CD4-positive, alpha-beta T cell treated with Interleukin-15 for 4 hours (primary cell): Measurements from ENCODE around the gene PRPF38A.

Experiments used
- DNase-seq: peaks from one replicate; pipeline ENCODE4 v3.0.0-alpha.2; 2020; ENCODE audit warnings: low spot score

Gene PRPF38A

DNA sequence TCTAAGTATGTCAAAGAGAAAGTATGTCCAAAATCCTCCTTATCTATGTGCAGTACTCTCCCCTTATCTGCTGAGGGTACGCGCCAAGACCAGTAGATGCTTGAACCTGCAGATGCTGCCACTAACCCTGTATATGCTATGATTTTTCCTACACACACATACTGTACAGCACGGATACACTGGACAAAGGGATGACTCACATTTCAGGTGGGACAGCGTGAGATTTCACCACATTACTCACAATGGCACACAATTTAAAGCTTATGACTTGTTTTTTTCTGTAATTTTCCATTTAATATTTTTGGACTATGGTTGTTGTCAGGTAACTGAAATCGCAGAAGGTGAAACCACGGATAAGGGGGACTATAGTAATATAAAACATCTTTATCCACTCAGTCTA, 4.3 kb upstream of the PRPF38A start:
- DNase-seq, result no peak

DNA sequence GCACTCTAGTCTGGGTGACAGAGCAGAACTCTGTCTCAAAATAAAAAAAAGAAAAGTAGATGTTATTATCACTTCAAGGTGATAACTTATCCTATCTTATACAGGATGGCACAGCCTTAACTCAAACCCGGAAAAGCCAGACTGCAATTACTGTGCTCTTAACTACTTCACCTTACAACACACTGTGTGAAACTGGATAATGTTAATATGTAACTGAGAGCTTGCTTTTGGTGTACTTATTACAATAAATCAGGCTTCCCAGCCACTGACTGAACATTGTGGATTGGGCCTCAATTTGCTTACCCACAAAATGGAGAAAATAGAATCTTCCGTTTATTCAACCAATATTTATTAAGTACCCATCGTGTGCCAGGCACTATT, 1.6 kb upstream of the PRPF38A start:
- no peak for DNase-seq

DNA sequence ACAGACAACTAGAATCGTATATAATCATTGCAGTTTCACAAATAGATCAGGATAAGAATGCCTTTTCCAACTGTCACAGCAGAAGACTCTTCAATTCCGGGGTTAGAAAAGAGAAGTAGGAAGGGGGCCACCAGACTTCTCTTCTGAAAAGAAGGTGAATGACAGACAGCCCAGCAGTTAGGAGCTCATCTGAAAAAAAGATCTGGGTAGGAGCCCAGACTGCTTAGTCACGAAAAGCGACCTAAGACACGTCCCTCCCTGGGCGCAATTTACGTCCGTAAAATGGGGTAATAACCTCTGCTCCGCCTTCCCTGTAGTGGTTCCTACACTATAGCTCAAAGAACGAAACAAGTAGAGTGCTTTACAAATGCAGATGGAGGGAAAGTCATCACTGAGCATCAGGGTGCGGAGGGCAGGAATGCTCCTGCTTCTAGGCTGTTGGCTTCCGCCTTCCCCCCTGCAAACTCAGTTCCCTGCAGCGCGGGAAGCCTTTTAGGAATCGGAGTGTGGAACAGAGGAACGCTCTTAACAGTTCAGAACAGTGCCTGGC, 761 bp upstream of the PRPF38A start:
- DNase-seq, result peak; percentile 48

DNA sequence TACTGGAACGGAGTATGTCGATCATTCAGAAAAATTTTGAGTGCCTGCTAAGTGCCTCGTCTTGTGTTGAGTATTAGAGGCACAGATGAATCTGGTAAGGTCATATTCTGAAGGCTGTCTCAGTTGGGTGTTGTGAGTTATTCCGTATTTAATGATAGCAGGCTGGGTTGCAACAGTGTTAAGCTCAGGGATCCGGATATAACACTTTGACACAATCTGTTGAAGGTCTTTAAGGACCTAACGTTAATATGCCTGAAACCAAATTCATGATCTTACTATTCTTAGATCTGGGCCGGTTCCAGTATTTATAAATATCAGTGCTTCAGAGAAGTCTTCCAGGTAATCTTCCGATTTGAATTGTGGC, 555 bp downstream of the PRPF38A start:
- DNase-seq, result no peak

DNA sequence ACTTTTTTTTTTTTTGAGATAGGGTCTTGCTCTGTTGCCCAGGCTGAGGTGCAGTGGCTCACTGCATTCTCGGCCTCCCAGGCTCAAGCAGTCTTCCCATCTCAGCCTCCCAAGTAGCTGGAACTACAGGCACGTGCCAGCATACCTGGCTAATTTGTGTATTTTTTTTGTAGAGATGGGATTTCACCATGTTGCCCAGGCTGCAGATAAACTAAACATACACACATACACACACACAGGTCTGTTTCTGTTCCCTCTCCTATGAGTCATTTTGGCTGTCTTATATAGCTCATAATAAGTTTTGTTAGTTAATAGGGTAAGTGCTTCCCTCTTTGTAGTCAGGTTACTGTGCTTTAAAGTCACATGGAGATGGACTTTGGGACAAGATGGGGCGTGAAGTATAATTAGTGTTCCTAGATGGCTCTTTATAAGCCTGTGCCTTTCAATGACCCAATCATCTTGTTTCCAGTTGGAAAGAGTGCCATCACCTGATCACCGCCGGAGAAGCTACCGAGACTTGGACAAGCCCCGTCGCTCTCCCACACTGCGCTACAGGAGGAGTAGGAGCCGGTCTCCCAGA, 9.1 kb downstream of the PRPF38A start:
- no peak for DNase-seq

DNA sequence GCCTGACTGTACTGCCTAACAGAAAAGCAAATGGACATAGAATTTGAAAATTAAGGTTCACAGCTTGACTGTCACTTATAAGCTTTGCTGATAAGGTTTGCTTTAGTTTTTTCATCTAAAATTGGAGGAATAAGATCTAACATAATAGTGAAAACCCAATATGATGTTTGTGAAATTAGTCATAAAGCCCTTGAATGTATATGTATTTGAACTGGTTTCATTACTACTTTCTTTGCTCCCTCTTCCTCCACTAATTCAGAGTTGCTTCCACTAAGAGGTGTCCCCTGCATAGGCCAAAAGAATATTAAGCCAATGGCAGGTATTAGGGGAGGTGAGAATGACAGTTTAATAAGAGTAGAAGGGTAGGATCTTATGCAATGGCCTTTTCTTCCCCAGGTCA, 10.5 kb downstream of the PRPF38A start:
- DNase-seq, result no peak

DNA sequence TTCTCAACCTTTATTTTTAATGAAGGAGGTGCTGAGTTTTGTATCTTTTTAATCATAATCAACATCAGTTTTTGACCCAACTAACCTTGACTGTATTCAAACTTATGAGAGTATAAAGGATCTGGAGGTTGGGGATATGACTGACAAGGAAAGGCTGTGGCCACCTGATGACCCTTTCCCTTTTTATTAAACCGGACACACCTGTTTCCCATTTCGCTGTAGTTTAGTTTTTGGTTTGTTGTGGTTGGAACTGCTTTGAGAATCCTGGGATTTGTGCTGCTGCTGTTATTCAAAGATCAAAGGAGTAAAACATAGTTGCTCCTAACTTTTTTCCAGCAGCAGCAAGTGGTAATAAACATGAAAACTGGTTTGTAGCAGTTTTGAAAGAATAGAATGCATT, 12.4 kb downstream of the PRPF38A start:
- no peak for DNase-seq

DNA sequence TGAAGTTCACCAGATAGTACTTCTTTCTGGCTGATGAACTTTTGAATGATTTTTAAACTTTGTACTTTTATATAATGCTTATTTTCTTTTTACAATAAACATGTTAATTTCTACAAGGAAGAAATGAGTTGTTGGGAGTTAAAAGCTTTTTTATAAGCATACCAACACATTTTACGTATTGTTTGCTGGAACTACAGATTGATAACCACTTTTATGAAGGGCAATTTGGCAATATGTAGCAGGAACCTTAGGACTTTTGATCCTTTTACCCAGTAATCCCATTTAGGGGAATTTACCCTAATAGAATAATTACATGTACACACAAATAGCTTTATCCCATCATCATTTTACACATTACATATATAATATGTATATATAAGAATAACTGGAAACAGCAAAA, 16.3 kb downstream of the PRPF38A start:
- DNase-seq, result no peak

DNA sequence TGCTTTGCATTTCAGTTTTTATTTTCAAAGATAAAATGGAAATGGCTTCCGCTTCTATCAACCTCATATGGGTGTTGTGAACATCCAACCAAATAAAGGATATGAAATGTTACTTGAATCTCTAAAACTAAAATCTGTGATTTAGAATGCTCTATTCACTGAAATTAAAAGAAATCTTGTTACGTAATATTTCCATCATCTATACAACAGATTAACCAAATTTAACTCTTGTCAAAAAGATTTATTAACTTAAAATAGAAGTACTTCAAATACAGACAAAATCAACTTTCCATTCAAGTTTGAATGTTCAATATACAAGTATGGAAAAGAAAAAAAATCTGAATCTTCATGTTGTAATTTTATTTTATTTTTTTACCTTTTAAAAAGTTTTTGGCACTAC, 18.7 kb downstream of the PRPF38A start:
- no peak for DNase-seq

DNA sequence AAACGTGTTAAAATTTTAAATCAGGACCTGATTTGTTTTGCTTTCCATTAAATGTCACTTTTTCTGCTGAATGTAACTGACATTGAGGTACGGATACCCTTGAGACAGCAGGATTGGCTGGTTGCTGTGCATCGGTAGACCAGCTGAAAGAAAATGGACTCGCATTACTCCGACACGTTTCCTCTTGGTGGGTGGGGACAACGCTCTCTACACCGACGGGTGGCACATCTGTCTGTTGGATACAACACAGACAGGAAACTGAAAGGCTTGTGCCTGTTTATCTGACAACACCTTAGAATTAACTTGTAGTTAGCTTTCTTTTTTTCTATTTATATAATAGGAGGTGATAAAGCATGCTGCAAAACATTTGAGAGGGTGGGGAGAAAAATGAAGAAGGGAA, 19.4 kb downstream of the PRPF38A start:
- peak; percentile 86 for DNase-seq

DNA sequence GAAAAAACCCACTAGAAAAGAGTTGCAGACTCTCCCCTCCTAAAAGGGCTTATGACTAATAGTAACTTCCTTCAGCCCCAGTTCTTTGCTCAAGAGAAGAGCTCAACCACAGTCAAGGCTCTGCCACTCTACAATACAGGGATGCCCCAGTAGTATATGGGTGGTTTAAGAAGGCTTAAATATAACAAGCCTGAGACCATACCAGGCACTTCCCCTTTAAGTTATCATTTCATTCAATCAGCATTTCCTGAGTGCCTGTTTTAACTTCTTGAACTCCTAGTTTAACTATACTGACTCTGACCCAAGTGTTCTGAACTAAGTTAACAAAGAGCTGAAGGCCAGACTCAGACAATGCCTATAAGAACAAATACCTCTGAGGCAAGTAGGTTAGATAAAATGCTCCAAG, 19.8 kb downstream of the PRPF38A start:
- DNase-seq, result peak; percentile 79

DNA sequence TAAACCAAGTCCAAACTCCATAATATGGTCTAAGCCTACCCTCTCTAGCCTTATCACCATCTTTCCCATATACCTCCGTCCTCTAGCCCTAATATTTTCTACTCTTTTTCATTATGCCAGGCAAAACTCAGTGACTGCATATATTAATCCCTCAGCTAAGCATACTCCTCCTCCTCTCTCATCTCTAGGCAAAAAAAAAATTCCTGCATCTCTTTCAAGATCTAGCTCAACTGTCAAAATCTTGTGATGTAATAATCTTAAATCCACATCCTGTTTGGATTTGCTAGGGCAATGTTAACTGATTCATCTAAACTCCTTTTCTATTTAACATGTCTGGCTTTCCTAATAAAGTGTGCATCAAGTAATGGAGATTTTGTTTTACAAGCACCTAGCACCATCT, 20.4 kb downstream of the PRPF38A start:
- no peak for DNase-seq

DNA sequence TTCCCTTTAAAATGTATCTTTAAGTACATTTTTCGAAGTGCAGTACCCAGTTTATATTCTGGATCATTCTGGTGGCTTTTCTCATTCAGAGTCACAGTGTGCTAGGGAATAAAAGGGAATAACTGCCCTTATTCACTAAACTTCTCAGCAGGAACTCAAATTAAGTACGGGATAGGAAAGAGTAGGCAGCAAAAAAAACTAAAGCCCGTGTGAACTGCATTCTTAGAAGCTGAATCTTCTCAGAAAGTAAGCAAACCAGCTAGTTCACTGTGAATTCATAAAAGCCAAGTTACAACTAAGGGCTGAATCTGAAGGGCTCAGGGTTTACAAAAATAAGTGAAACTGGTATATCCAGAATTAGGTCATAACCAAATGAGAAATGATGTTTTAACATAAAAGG, 22.0 kb downstream of the PRPF38A start:
- DNase-seq, result no peak

DNA sequence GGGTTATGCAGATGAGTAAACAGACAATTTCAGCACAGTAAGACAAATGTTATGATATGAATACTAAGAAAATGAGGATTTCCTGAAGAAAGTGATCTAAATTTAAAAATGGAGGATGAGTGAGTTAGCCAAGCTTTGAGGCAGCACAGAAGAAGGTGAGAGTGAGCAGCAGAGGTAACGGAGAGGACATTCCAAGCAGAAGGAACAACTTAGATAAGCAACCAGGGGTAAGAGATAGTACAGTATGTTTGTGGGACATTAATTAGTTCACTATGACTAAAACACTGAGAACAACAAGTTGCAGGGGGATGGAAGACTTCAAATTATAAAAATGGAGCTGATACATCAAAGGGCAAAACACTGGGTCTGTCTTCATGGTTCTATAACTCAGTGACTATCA, 22.8 kb downstream of the PRPF38A start:
- no peak for DNase-seq

DNA sequence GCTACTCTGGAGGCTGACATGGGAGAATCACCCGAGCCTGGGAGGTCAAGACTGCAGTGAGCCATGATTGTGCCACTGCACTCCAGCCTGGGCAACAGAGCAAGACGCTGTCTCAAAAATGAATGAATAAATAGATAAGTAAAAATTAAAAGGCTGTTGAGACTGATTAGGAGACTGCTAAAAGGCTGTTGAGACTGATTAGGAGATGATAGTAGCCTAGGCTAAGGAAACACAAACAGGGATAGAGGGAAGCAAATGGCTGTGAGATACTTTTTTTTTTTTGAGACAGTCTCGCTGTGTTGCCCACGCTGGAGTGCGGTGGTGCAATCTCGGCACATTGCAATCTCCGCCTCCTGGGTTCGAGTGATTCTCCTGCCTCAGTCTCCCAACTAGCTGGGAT, 28.4 kb downstream of the PRPF38A start:
- no peak for DNase-seq

DNA sequence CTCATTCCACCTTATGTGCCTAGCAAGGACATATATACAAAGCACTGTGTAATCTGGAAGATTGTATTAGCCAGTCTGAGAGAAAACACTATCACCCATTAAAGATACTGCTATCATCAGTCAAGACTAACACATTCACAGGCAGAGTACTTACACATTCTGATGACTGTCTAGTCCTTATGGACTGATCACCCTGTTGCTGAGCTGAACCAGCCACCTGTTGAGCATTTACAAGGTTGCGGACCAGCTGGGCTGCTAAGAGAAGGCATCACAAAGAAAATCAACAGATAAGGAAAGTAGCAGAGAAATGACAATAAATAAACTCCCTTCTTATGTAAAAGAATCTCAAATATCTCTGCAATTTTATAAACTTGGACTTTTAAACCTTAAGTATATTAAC, 30.8 kb downstream of the PRPF38A start:
- DNase-seq, result no peak

DNA sequence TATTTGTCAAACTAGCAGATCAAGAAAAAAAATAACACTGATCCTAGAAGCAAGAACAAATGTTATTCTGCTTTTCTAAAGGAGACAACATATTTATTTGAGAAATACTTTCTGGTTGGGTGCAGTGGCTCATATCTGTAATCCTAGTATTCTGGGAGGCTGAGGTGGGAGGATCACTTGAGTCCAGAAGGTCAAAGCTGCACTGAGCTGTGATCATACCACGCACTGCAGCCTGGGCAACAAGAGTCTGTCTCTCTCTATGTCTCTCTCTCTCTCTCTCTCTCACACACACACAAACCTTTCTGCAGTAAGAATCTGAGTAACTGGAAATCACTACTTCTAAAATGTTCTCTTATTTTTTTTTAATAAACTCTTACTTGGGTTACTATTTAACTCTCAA, 31.2 kb downstream of the PRPF38A start:
- no peak for DNase-seq

DNA sequence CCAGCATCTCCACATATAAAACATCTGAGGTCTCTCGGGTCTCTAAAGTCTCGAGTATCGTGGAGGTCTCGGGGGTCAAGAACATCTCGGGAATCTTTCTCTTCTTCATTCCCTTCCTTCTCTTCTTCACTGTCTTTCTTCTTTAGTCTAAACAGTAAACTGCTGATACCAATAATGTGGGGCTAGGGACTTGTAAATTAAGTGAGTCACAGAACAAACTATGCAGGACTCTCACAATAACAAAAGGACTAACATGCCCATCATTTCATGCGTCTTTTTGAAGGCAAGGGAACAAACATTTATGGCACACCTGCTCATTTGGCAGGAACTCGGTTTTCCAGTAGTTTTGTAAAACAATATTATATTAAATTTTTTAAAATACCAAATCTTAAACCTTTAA, 32.4 kb downstream of the PRPF38A start:
- no peak for DNase-seq

DNA sequence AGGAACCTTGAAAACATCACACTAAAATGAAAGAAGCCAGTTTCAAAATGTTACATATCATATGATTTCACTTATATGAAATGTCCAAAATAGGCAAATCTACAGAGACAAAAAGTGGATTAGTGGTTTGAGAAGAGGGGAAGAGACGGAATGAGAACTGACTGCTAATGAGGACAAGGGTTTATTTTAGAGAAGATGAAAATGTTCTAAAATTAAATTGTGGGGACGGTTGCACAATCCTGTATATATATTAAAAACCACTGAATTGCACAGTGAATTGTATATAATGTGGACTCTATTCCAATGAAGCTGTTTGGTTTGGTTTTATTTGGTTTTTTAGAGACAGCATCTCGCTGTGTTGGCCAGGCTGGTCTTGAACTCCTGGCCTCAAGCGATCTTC, 35.6 kb downstream of the PRPF38A start:
- DNase-seq, result no peak

DNA sequence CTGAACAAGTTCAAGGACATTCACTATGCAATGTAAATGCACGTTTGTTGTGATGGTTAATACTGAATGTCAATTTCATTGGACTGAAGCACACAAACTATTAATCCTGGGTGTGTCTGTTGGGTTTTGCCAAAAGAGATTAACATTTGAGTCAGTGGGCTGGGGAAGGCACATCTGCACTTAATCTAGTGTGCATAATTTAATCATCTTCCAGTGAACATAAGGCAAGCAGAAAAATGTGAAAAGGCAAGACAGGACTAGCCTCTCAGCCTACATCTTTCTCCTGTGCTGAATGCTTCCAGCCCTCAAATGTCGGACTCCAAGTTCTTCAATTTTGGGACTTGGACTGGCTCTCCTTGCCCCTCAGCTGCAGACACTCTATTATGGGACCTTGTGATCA, 40.1 kb downstream of the PRPF38A start:
- no peak for DNase-seq

DNA sequence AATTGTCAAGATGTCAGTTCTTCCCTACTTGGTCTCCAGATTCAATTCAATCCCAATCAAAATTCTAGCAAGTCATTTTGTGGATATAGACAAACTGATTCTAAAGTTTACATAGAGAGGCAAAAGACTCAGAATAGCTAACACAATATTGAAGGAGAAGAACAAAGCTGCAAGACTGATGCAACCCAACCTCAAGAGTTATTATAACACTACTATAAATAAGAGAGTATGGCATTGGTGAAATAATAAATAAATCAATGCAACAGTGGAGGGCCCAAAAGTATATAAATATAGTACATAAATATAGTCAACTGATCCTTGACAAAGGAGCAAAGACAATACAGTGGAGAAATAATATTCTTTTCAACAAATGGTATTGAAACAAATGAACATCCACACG, 49.7 kb downstream of the PRPF38A start:
- no peak for DNase-seq

DNA sequence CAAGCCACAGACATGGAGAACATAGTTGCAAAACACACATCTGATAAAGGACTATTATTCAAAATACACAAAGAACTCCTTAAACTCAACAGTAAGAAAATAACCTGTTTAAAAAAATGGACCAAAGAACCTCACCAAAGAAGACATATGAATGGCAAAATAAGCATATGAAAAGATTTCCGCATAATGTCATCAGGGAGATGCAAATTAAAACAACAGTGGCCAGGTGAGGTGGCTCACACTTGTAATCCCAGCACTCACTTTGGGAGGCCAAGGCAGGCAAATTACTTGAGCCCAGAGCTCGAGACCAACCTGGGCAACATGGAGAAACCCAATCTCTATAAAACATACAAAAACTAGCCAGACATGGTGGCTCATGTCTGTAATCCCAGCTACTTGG, 50.4 kb downstream of the PRPF38A start:
- DNase-seq, result no peak

DNA sequence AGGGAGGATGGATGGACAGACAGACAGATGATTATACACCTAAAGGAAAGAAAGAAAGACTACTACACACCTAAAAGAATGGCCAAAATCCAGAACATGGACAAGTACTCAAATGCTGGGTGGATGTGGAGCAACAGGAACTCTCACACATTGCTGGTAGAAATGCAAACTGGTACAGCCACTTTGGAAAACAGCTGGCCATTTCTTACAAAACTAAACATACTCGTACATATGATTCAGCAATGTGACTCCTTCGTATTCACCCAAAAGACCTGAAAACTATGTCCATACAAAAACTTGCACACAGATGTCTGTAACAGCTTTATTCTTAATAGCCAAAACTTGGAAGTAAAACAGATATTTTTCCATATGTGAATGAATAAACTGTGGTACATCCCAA, 51.3 kb downstream of the PRPF38A start:
- DNase-seq, result no peak

DNA sequence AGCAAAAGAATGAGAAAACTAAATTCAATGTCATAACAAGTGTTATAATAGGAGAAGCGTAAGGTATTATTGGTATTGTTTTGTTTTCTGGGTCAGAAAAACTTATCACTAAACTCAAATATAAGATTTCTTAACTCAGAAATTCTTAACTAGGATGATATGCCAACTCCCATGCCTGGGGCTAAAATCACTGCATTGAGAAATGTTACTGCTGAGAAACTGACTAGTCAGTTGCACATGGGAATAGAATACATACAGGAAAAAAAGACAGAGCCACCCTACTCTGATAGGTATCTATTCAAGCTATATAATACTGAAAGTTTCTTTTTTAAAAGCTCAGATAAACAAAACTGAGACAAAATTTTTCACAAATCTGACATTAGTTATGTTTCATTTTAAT, 56.3 kb downstream of the PRPF38A start:
- DNase-seq, result no peak

DNA sequence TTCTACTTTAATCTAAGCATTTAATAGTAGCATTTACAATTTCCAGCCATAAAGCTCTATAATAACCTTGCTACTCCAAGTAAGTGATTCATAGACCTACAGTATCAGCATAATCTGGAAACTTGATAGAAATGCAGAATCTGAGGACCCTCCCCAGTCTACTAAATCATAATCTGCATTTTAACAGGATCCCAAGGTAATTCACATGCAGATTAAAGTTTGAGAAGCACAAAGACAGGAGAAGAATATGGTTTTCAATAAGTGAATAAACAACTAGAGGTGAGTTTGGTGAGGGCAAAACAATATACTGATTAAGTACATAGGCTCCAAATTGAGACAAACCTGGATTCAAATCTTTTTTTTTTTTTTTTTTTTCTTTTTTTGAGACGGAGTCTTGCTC, 57.4 kb downstream of the PRPF38A start:
- DNase-seq, result no peak
